ENCODE results near the gene RHO. TPM values are rescaled to one million over a fixed set of nuclear protein-coding genes. Genes with fewer than 3 reads are reported as not detected.

RHO gene
- total RNA-seq, 1 donor from 2014 or later: 0.09 TPM

- Mint-ChIP-seq H3K27ac (no peak overlapping the region), H3K4me1 (no peaks in the 10 kb centered on the region), H3K9me3 (no peaks in the 10 kb centered on the region), H3K36me3 (no peaks in the 10 kb centered on the region), H3K27me3 (ENCODE audit: low read depth) (no peaks in the 10 kb centered on the region), H3K4me3 (no peak overlapping the region)
- TF ChIP-seq CTCF (IDR thresholded peaks at IDR 0.05; ENCODE audit: unreplicated experiment): no peak
- DNase-seq (ENCODE audit: low spot score in 2 of 2, unreplicated experiment in 2 of 2): no peak
Observed at GRCh38 chr3:129579991-129580390, 51.6 kb downstream of the RHO start.

- H3K36me3 Mint-ChIP-seq: no peaks in the 10 kb centered on the region
- no peaks in the 10 kb centered on the region for H3K4me1 Mint-ChIP-seq
- no peak for TF ChIP-seq CTCF (IDR thresholded peaks at IDR 0.05; ENCODE audit: unreplicated experiment)
- H3K27ac Mint-ChIP-seq: no peak overlapping the region
- H3K27me3 Mint-ChIP-seq (ENCODE audit: low read depth): no peaks in the 10 kb centered on the region
- no peaks in the 10 kb centered on the region for H3K9me3 Mint-ChIP-seq
- no peak for DNase-seq (ENCODE audit: low spot score in 2 of 2, unreplicated experiment in 2 of 2)
- no peak overlapping the region for H3K4me3 Mint-ChIP-seq
Observed at GRCh38 chr3:129581623-129582022, 53.2 kb downstream of the RHO start.

GRCh38 chr3:129582799-129583198 lies 54.4 kb downstream of the RHO start:
- no peak for DNase-seq (ENCODE audit: low spot score in 2 of 2, unreplicated experiment in 2 of 2)
- Mint-ChIP-seq H3K36me3 (no peaks in the 10 kb centered on the region), H3K4me3 (no peak overlapping the region), H3K27ac (no peak overlapping the region), H3K9me3 (no peaks in the 10 kb centered on the region), H3K4me1 (peaks cover 3% of the 10 kb centered on the region), H3K27me3 (ENCODE audit: low read depth) (no peaks in the 10 kb centered on the region)
- no peak for TF ChIP-seq CTCF (IDR thresholded peaks at IDR 0.05; ENCODE audit: unreplicated experiment)

- TF ChIP-seq CTCF (IDR thresholded peaks at IDR 0.05; ENCODE audit: unreplicated experiment): no peak
- Mint-ChIP-seq H3K36me3 (no peaks in the 10 kb centered on the region), H3K9me3 (no peaks in the 10 kb centered on the region), H3K4me3 (no peak overlapping the region), H3K27me3 (ENCODE audit: low read depth) (no peaks in the 10 kb centered on the region), H3K27ac (no peak overlapping the region), H3K4me1 (peaks cover 3% of the 10 kb centered on the region)
- DNase-seq (ENCODE audit: low spot score in 2 of 2, unreplicated experiment in 2 of 2): no peak
Observed at GRCh38 chr3:129583289-129583688, 54.9 kb downstream of the RHO start.

- Mint-ChIP-seq H3K4me3 (no peak overlapping the region), H3K4me1 (peaks cover 3% of the 10 kb centered on the region), H3K9me3 (no peaks in the 10 kb centered on the region), H3K36me3 (no peaks in the 10 kb centered on the region), H3K27ac (no peak overlapping the region), H3K27me3 (ENCODE audit: low read depth) (no peaks in the 10 kb centered on the region)
- DNase-seq (ENCODE audit: low spot score in 2 of 2, unreplicated experiment in 2 of 2): no peak
- no peak for TF ChIP-seq CTCF (IDR thresholded peaks at IDR 0.05; ENCODE audit: unreplicated experiment)
Observed at GRCh38 chr3:129584631-129585030, 56.2 kb downstream of the RHO start.

Other genes starting within 250 kb of the RHO start
- gene HMCES, start 249.8 kb upstream of the RHO start, total RNA-seq: 26.6 to 31.1 TPM (median 29.6 TPM) in 3 replicates
- 0.74 to 1.1 TPM (median 0.80 TPM) in 3 replicates for gene EFCAB12, start 100.0 kb upstream of the RHO start, total RNA-seq
- 26.6 to 27.1 TPM (median 26.6 TPM) in 3 replicates for gene MBD4, start 88.7 kb upstream of the RHO start, total RNA-seq
- 41.9 to 48.0 TPM (median 45.8 TPM) in 3 replicates for gene IFT122, start 88.4 kb upstream of the RHO start, total RNA-seq
- not detected in 3 replicates for gene H1-8, start 14.5 kb downstream of the RHO start, total RNA-seq
- 53.9 to 60.6 TPM (median 54.7 TPM) in 3 replicates for gene PLXND1, start 78.0 kb downstream of the RHO start, total RNA-seq

Measured in mesothelial cell of epicardium (in vitro differentiated cells).